Uterus (tissue), 2 donors: Measurements from ENCODE around the gene TRA2B.

Experiments
- CTCF ChIP-seq, 4 experiments: fragments of 200-600 bp in 2 of 4; fragments of 450-650 bp in 2 of 4; sonication (generic) in 2 of 4; IDR thresholded peaks; one replicate each; pipeline ENCODE4 v1.5.1; 2016 to 2019; ENCODE audit warnings: antibody characterized with exemption in 4 of 4, mild to moderate bottlenecking in 2 of 4, moderate library complexity in 1 of 4
- POLR2A ChIP-seq, 2 donors: fragments of 450-650 bp; IDR thresholded peaks; one replicate each; pipeline ENCODE4 v1.6.1; 2016; ENCODE audit warnings: antibody characterized with exemption in 2 of 2, mild to moderate bottlenecking in 1 of 2, moderate library complexity in 1 of 2

DNA sequence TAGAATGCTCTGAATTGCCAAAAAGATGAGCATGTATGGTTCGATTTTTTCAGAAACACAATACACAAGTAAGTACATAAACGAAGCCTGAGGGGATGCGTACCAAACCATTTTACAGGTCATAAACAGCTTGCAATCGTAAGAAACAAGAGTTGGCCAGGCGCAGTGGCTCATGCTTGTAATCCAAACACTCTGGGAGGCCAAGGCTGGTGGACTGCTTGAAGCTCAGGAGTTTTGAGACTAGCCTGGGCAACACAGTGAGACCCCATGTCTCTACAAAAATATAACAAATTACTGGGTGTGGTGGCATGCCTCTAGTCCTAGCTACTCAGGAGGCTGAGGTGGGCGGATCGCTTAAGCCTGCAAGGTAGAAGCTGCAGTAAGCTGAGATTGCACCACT lies 13.4 kb downstream of the TRA2B start:
- TF ChIP-seq POLR2A (IDR thresholded peaks at IDR 0.05) (no peak), CTCF (IDR thresholded peaks at IDR 0.05) (no peak)
